HG02642 (cell line): ENCODE measurements around the gene CEBPZ.
"Not testable (repeated sequence)": the region's sequence is repeated elsewhere in the genome, so short reads cannot be mapped to it uniquely, and the experiment has no call there.

Source experiments
- ATAC-seq: cut with Tn5 transposase; IDR thresholded peaks from one replicate; pipeline ENCODE4 v1.9.1; 2021; ENCODE audit warnings: mild to moderate bottlenecking; ENCODE audit not compliant: unreplicated experiment, poor library complexity

The CEBPZ gene

GRCh38 chr2:37231241-37232130 is at the start of gene CEBPZ, which contains the start of gene NDUFAF7:
Gene CEBPZ (minus strand): TSS chr2:37231596. CDS start chr2:37231567, 29 bp downstream.
Gene NDUFAF7 (plus strand): TSS chr2:37231658. CDS start chr2:37231706, 48 bp downstream.
- peak; percentile 97 for ATAC-seq

GRCh38 chr2:37276291-37276690 is 44.9 kb upstream of the CEBPZ start:
- no peak for ATAC-seq

GRCh38 chr2:37274359-37274965 is 43.1 kb upstream of the CEBPZ start:
- ATAC-seq: no peak

GRCh38 chr2:37271376-37272067 is 40.1 kb upstream of the CEBPZ start:
- ATAC-seq: no peak

- ATAC-seq: no peak
Measured at GRCh38 chr2:37268111-37268510, 36.7 kb upstream of the CEBPZ start.

GRCh38 chr2:37267685-37268084 is 36.3 kb upstream of the CEBPZ start:
- no peak for ATAC-seq

GRCh38 chr2:37263839-37264238 is 32.4 kb upstream of the CEBPZ start:
- no peak for ATAC-seq

- ATAC-seq: no peak
Measured at GRCh38 chr2:37262522-37262921, 31.1 kb upstream of the CEBPZ start.

GRCh38 chr2:37250869-37251740 is 19.7 kb upstream of the CEBPZ start:
- ATAC-seq: no peak

- ATAC-seq: no peak
Measured at GRCh38 chr2:37246205-37246604, 14.8 kb upstream of the CEBPZ start.

- ATAC-seq: no peak
Measured at GRCh38 chr2:37244755-37245154, 13.4 kb upstream of the CEBPZ start.

GRCh38 chr2:37244017-37244416 is 12.6 kb upstream of the CEBPZ start:
- peak; percentile 53 for ATAC-seq

GRCh38 chr2:37243435-37243834 is 12.0 kb upstream of the CEBPZ start:
- no peak for ATAC-seq

- ATAC-seq: no peak
Measured at GRCh38 chr2:37232131-37232933, 936 bp upstream of the CEBPZ start.

GRCh38 chr2:37230581-37230980 is 815 bp downstream of the CEBPZ start:
- ATAC-seq: no peak

- no peak for ATAC-seq
Measured at GRCh38 chr2:37228788-37229187, 2.6 kb downstream of the CEBPZ start.

GRCh38 chr2:37226863-37227262 is 4.5 kb downstream of the CEBPZ start:
- ATAC-seq: no peak

GRCh38 chr2:37225129-37225528 is 6.3 kb downstream of the CEBPZ start:
- ATAC-seq: not testable (repeated sequence)

GRCh38 chr2:37224063-37224462 is 7.3 kb downstream of the CEBPZ start:
- no peak for ATAC-seq
